ENCODE results near the gene FAM217A.

GRCh38 chr6:4029687-4030086, 49.2 kb downstream of the FAM217A start:
- TF ChIP-seq POLR2A (IDR thresholded peaks at IDR 0.05) (no peak), CTCF (IDR thresholded peaks at IDR 0.05) (no peak), POLR2AphosphoS5 (IDR thresholded peaks at IDR 0.05; ENCODE audit: insufficient read depth in 1 of 2, low read depth in 1 of 2) (no peak)

Data from vagina (tissue), 2 donors.